Measurements from ENCODE around the gene MOK.
"Not testable (repeated sequence)": the region's sequence is repeated elsewhere in the genome, so short reads cannot be mapped to it uniquely, and the experiment has no call there.

Gene MOK

GRCh38 chr14:102240481-102240880 lies 64.5 kb downstream of the MOK start:
- DNase-seq, result not testable (repeated sequence)

GRCh38 chr14:102239231-102239630 lies 65.7 kb downstream of the MOK start:
- no peak for DNase-seq

DNA sequence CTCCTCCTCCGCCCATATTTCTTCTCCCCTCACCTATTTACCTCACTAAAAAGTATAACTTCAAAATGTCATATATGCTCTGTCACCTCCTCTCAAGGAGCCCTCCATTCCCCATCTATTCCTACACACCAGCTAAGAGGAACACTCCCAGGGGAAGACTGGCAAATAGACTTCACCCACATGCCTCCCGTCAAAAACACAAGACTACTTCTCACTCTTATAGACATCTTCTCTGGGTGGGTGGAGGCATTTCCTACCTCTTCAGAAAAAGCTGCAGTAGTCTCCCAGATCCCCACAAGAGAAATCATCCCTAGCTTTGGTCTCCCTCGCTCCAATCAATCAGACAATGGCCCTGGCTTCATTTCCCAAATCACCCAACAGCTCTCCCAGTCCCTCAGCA lies 66.2 kb downstream of the MOK start:
- DNase-seq, result no peak

DNA sequence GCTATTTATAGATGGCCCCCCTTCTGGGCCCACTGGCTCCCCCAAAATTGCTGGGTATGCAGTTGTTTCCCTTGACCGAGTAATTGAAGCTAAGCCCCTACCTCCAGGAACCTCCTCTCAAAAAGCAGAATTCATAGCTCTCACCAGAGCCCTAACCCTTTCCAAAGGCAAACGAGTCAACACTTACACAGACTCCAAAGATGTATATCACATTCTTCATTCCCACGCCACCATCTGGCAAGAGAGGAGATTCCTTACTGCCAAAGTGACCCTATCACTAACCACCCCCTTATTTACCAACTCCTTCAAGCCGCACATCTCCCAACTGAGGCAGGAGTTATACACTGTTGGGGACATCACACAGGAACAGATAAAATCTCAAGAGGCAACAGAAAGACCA lies 66.8 kb downstream of the MOK start:
- DNase-seq, result no peak

DNA sequence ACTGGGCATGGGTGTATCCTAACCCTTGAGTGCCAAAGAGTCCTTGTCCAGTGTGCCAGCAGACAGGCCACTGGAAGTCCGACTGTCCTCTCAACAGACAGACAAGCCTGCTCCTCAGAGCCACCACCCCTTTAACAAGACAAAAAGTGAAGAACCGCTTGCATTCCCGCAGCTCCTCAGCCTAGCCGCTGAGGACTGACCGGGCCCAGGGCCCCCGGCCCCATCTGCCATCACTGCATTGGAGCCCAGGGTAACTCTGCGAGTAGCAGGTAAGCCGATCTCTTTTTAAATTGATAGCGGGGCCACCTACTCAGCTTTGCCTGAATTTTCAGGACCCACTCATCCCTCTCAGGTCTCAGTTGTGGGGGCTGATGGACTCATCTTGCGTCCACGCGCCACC lies 68.9 kb downstream of the MOK start:
- no peak for DNase-seq

GRCh38 chr14:102235275-102235897 lies 69.6 kb downstream of the MOK start:
- peak; percentile 89 for DNase-seq

DNA sequence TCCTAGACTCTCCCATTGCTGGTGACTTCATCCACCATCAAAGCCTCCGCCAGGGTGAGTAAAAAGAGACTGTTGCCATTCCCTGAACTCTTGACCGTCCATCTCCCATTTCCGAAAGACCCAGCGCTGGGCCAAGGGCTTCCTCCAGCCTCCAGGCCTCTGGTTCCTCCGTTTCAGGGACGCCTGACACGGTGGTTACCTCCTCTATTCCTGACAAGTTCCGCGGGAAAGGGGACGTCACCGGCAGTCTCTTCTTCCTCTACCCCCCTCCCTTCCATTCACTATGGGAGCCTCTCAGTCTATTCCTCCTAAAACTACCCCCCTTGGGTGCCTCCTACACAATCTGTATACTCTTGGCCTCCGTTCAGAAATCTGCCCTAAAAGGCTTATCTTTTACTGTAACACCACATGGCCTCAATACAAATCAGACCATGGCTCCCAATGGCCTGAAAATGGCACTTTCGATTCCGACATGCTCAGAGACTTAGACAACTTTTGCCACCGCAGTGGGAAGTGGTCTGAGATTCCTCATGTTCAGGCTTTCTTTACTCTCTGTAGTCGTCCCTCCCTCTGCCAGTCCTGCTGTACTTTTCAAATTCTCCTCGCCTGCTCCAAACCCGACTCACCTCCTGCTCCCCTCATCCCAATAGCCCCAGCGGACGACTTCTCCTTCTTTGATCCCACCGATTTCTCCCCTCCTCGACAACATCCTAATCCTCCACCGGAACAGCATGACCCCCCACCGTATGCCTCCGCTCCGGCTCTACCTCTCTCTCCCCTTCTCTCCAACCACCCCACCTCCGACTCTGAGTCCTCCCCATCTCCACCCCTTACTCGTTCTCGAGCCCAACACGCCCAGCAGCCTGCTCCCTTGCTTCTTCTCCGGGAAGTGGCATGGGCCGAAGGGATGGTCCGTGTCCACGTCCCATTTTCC lies 70.4 kb downstream of the MOK start:
- no peak for DNase-seq

DNA sequence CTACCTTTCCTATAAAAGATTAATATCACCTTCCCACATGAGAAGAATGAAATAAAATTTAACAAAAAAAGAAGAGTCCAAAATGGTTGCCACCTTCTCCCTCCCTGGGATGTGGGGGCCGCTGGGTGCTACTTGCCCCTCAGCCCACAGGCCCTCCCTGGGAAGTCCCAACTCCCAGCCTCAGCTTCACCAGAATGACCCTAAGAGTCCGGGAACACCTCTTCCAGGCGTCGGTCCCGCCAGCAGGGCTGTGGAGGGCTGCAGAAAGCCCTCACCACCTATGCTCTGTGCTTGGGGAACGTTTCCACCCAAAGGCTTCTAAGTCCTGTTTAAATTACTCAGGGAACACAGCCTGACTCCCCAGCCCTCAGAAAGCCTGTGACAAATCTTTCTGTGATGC lies 71.9 kb downstream of the MOK start:
- DNase-seq, result no peak

GRCh38 chr14:102232348-102232625 lies 72.7 kb downstream of the MOK start:
- DNase-seq, result no peak

- DNase-seq, result no peak
Measured at GRCh38 chr14:102231476-102232347, 73.3 kb downstream of the MOK start.

DNA sequence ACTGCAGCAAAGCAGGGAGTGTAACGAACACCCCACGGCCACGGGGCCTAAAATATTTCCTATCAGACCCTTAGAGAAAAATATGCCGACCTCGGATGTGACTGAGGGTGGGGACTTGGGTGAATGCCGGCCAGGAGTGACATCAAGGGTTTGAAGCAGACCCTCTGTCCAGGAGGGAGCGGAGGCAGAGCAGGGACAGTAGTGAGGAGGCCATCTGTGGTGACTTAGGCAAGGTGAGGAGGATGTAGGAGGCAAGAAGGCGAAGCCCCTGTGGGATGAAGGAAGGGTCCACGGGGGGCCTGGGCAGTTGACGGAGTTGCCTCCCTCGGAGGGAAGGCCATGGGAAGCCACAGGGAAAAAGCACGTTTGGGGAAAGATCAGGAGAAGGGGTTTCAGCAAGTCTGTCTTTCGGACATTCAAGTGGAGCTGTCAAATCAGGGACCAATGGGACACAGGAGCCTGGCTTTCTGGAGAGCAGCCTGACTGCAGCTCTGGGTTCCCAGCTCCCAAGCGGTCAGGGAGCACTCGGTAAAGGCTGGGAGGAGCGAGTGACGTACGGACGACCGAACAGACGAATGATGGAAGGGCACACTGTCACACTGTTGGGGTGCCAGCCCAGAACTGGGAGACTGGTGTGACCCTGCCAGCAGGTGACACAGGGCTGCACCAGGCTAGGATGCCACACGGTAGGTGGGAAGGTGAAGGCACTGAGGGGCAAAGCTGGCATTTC lies 74.3 kb downstream of the MOK start:
- no peak for DNase-seq

GRCh38 chr14:102229739-102230092 lies 75.2 kb downstream of the MOK start:
- no peak for DNase-seq

- DNase-seq, result no peak
Measured at GRCh38 chr14:102229071-102229738, 75.8 kb downstream of the MOK start.

DNA sequence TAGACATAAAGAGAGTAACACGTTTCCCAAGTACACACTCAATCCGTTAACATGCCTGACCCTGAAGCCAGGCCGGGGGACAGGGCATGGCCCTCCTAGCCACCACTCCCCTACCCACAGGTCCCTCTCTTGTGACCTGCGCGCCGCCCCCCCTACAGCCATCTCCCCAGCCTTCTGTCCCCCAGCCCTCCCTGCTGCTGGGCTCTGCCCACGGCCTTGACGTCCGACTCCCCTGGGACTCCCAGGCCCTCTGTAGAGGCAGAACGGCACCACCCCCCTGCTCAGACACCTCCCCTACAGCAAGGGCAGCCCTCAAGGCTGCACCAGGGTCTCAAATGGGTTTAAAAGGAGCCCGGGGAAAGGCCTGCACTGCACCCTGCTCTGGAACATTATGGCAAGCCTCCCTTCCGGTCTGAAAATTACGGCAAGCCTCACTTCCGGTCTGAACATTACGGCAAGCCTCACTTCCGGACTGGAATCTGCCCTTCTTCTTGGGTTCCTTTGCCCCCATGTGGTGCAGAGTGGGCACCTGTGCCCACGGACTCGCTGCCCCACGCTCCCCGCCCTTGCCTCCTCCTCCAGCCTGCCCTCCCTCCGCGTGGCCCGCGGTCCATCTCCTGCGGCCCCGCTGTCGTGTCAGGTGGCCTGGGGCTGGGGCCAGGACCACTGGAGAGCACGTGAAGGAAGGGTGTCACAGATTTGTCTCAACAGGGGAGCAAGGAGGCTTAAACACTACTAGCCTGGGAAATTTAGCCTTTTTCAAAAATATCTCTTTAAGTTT lies 77.6 kb downstream of the MOK start:
- DNase-seq, result no peak

GRCh38 chr14:102226356-102227125 lies 78.4 kb downstream of the MOK start:
- no peak for DNase-seq

DNA sequence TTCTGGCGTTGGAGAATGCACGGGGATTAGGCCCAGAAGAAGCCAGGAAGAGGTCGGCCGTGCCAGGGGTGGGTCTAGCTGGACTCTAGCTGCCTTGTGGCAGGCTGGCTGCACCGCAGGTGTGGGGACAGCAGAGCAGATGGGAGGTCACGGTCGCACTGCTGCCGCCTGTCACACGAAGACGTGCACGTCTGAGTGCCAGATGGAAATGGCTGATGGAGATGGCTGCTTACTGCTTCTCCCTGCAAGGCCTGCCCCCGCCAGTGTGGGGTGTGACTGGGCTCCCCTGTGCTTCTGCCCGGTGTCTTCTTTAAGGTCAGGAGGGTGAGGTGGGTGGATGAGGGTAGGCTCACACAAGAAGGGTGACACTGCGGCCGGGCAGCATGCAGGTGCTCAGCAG lies 79.0 kb downstream of the MOK start:
- no peak for DNase-seq

GRCh38 chr14:102225386-102225785 lies 79.6 kb downstream of the MOK start:
- no peak for DNase-seq

GRCh38 chr14:102223682-102224081 lies 81.3 kb downstream of the MOK start:
- DNase-seq, result no peak

- DNase-seq, result no peak
Measured at GRCh38 chr14:102222751-102223150, 82.2 kb downstream of the MOK start.

- DNase-seq, result no peak
Measured at GRCh38 chr14:102222009-102222575, 82.9 kb downstream of the MOK start.

- no peak for DNase-seq
Measured at GRCh38 chr14:102221026-102221425, 83.9 kb downstream of the MOK start.

Data from activated CD8-positive, alpha-beta memory T cell treated with anti-CD3 and anti-CD28 coated beads, Interleukin-2, amount 50 U/mL, for 48 hours (primary cell).